Keratinocyte (primary cell): ENCODE results near the gene CBARP. TPM values are rescaled to one million over a fixed set of nuclear protein-coding genes. Genes with fewer than 3 reads are reported as not detected.

Experiments used
- DNase-seq: peaks from one replicate; pipeline ENCODE4 v3.0.0-alpha.2; 2011; ENCODE audit warnings: low read depth, missing footprints, low spot score
- FAIRE-seq: peaks from 2 replicates; lab custom pipeline; 2011; peaks lifted over from hg19 to GRCh38; lab: Jason Lieb, UNC
- H2AFZ ChIP-seq: 2 replicates; pipeline ENCODE4 v1.6.0; 2012; ENCODE audit warnings: low read length, control low read depth, inconsistent platforms; ENCODE audit not compliant: control insufficient read depth
- H3K27ac ChIP-seq: 2 replicates; pipeline ENCODE4 v1.5.1; 2011; ENCODE audit warnings: low read length; ENCODE audit not compliant: control insufficient read depth, insufficient read depth
- H3K27me3 ChIP-seq: 3 replicates; pipeline ENCODE4 v1.6.0; 2011; ENCODE audit warnings: low read length; ENCODE audit not compliant: control insufficient read depth, insufficient read depth; ENCODE audit errors: extremely low read depth
- H3K36me3 ChIP-seq, 2 experiments: 2 replicates in 1 of 2; 3 replicates in 1 of 2; pipeline ENCODE4 v1.5.1; 2011; ENCODE audit warnings: low read length in 2 of 2, mild to moderate bottlenecking in 1 of 2; ENCODE audit not compliant: control insufficient read depth in 2 of 2, insufficient read depth in 2 of 2; ENCODE audit errors: extremely low read depth in 1 of 2
- H3K4me1 ChIP-seq: 3 replicates; pipeline ENCODE4 v1.5.1; 2011; ENCODE audit warnings: low read length; ENCODE audit not compliant: control insufficient read depth, insufficient read depth; ENCODE audit errors: extremely low read depth
- H3K4me2 ChIP-seq: 3 replicates; pipeline ENCODE4 v1.6.0; 2011; ENCODE audit warnings: low read depth, low read length; ENCODE audit not compliant: control insufficient read depth, insufficient read depth; ENCODE audit errors: extremely low read depth
- H3K4me3 ChIP-seq, 3 experiments: fragments of 200-600 bp in 1 of 3; sonication (generic) in 1 of 3; 2 replicates in 2 of 3; 3 replicates in 1 of 3; pipeline ENCODE4 v1.5.1; 2011 to 2016; ENCODE audit warnings: low read length in 3 of 3, mild to moderate bottlenecking in 3 of 3, control low read depth in 2 of 3, inconsistent platforms in 1 of 3, low read depth in 1 of 3, mixed read lengths in 1 of 3, mixed run types in 1 of 3, moderate library complexity in 1 of 3; ENCODE audit not compliant: control insufficient read depth in 2 of 3, insufficient read depth in 2 of 3; ENCODE audit errors: extremely low read depth in 1 of 3
- H3K79me2 ChIP-seq: 2 replicates; pipeline ENCODE4 v1.6.0; 2012; ENCODE audit warnings: low read length; ENCODE audit not compliant: control insufficient read depth, insufficient read depth
- H3K9ac ChIP-seq: 3 replicates; pipeline ENCODE4 v1.6.0; 2011; ENCODE audit warnings: low read length; ENCODE audit not compliant: control insufficient read depth, insufficient read depth; ENCODE audit errors: extremely low read depth
- H3K9me1 ChIP-seq: 3 replicates; pipeline ENCODE4 v1.6.0; 2011; ENCODE audit warnings: low read length; ENCODE audit not compliant: control insufficient read depth, insufficient read depth; ENCODE audit errors: extremely low read depth
- H3K9me3 ChIP-seq: 2 replicates; pipeline ENCODE4 v1.5.1; 2012; ENCODE audit warnings: low read depth, low read length; ENCODE audit not compliant: control insufficient read depth
- H4K20me1 ChIP-seq: 3 replicates; pipeline ENCODE4 v1.6.0; 2011; ENCODE audit warnings: low read length; ENCODE audit not compliant: control insufficient read depth, insufficient read depth; ENCODE audit errors: extremely low read depth
- CTCF ChIP-seq, 3 experiments: IDR thresholded peaks in 1 of 3; conservative IDR thresholded peaks in 1 of 3; optimal IDR thresholded peaks in 1 of 3; 2 replicates in 2 of 3; 3 replicates in 1 of 3; pipeline versions ENCODE3 to v1.5.1; 2011; ENCODE audit warnings: low read length in 3 of 3, mild to moderate bottlenecking in 3 of 3, moderate library complexity in 2 of 3, control low read depth in 1 of 3, inconsistent platforms in 1 of 3; ENCODE audit not compliant: insufficient read depth in 2 of 3; ENCODE audit errors: extremely low read depth in 1 of 3
- EZH2 ChIP-seq: IDR thresholded peaks from one replicate; pipeline ENCODE4 v1.6.1; 2012; ENCODE audit warnings: inconsistent platforms, mild to moderate bottlenecking, low read length, moderate library complexity
- dilution Hi-C: fragments of 300-500 bp; cut with MboI; formaldehyde crosslinking; loops from one replicate; pipeline ENCODE4 v1.7.0; 2020; ENCODE audit warnings: low sequenced_read_pairs; ENCODE audit not compliant: extremely low pct_ligation_motif_present
- polyA plus RNA-seq, 5 experiments: library from polyadenylated mRNA; depleted of rRNA in 3 of 5; stranded (reverse) in 3 of 5; stranded (forward) in 1 of 5; unstranded in 1 of 5; fragments of >200 nt; gene quantifications; 1 replicate in 1 of 5; 2 replicates in 3 of 5; 3 replicates in 1 of 5; pipeline versions ENCODE4 v1.2.1 to v1.2.3, GENCODE V29; 2011 to 2012; ENCODE audit warnings: missing spikeins in 2 of 5, low read depth in 1 of 5, low replicate concordance in 1 of 5

CBARP gene
- polyA plus RNA-seq, 1 donor (not counting 4 experiments of a cell fraction or from before 2014, with no cell fraction given), result 0.93 TPM

- peak overlapping the region; percentile 4 for H3K9ac ChIP-seq
- dilution Hi-C loops, result no loop called here
- H3K79me2 ChIP-seq, result peaks cover 27% of the 10 kb centered on the region
- peaks cover 57% of the 10 kb centered on the region for H3K4me1 ChIP-seq
- H3K4me3 ChIP-seq, result peak overlapping the region in 2 of 3 experiments; percentile 40 to 54
- no peak overlapping the region for H3K27ac ChIP-seq
- DNase-seq (no peak), FAIRE-seq (no peak)
- H3K36me3 ChIP-seq, result peaks cover 16 to 25% of the 10 kb centered on the region in 2 experiments
- H3K9me1 ChIP-seq, result peaks cover 2% of the 10 kb centered on the region
- H2AFZ ChIP-seq, result no peak overlapping the region
- peaks cover 4% of the 10 kb centered on the region for H3K27me3 ChIP-seq
- TF ChIP-seq CTCF (optimal IDR thresholded peaks at IDR 0.05 in 1 of 3, IDR thresholded peaks at IDR 0.05 in 1 of 3, conservative IDR thresholded peaks at IDR 0.05 in 1 of 3; ENCODE audit: extremely low read depth in 1 of 3, insufficient read depth in 2 of 3, low read length in 3 of 3) (no peak), EZH2 (no peak)
- H4K20me1 ChIP-seq, result no peaks in the 10 kb centered on the region
- H3K9me3 ChIP-seq, result no peaks in the 10 kb centered on the region
- peak overlapping the region; percentile 82 for H3K4me2 ChIP-seq
Measured at GRCh38 chr19:1267477-1268225, 29.8 kb upstream of the CBARP start.

GRCh38 chr19:1266916-1267476 lies 29.2 kb upstream of the CBARP start:
- Histone ChIP-seq H3K9me3 (no peaks in the 10 kb centered on the region), H4K20me1 (no peaks in the 10 kb centered on the region), H3K4me2 (peak overlapping the region; percentile 82), H3K36me3 (peaks cover 11 to 18% of the 10 kb centered on the region in 2 experiments), H3K27me3 (peaks cover 4% of the 10 kb centered on the region), H3K9me1 (peaks cover 2% of the 10 kb centered on the region), H3K79me2 (peaks cover 21% of the 10 kb centered on the region), H3K9ac (peak overlapping the region; percentile 28), H3K4me1 (peaks cover 60% of the 10 kb centered on the region), H3K4me3 (peak overlapping the region; percentile 40 to 59 (median 54)), H3K27ac (no peak overlapping the region), H2AFZ (no peak overlapping the region)
- dilution Hi-C loops, result no loop called here
- DNase-seq (no peak), FAIRE-seq (no peak)
- TF ChIP-seq CTCF (optimal IDR thresholded peaks at IDR 0.05 in 1 of 3, IDR thresholded peaks at IDR 0.05 in 1 of 3, conservative IDR thresholded peaks at IDR 0.05 in 1 of 3; ENCODE audit: extremely low read depth in 1 of 3, insufficient read depth in 2 of 3, low read length in 3 of 3) (peak in 2 of 3 experiments; percentile 85 to 95), EZH2 (no peak)
